Esophagus muscularis mucosa (tissue), 3 donors: ENCODE measurements around the gene GNA15.

ENCODE experiments used
- CTCF ChIP-seq, 3 experiments: fragments of 200-600 bp in 2 of 3; fragments of 450-650 bp in 1 of 3; sonication (generic) in 2 of 3; IDR thresholded peaks; one replicate each; pipeline ENCODE4 v1.5.1; 2017 to 2019; ENCODE audit warnings: antibody characterized with exemption in 3 of 3, mild to moderate bottlenecking in 2 of 3, moderate library complexity in 1 of 3
- EP300 ChIP-seq: sonication (generic); formaldehyde crosslinking; IDR thresholded peaks from one replicate; pipeline ENCODE4 v1.6.1; 2017; ENCODE audit warnings: antibody characterized with exemption

DNA sequence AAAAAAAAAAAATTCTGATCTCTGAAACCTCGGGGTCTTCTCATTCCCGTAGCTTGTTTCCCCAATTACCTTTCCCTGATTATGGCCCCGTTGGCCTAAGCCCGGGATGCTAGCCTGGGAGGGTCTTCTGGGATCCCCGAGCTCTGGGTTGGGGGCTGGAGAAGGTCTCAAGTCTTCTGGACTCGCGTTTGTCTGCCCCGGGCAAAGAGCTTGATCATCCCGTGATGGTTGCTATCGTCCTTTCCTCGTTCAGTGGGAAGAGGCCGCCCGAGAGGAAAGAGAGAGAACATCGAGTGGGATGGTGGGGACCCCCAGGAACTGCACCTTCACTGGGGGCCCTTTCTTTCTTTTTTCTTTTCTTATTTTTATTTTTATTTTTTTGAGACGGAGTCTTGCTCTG, 2.4 kb downstream of the GNA15 start:
- TF ChIP-seq CTCF (IDR thresholded peaks at IDR 0.05) (no peak), EP300 (no peak)
